HL-60 (cell line): Measurements from ENCODE around the gene SUSD1.

ENCODE experiments used
- DNase-seq, 2 experiments: peaks; one replicate each; pipeline ENCODE4 v3.0.0-alpha.2; 2010 to 2020; ENCODE audit warnings: low read depth in 1 of 2, low spot score in 1 of 2
- H3K27ac ChIP-seq: fragments of 250-450 bp; sonication (Bioruptor Pico); replicated peaks from 2 replicates; pipeline ENCODE4 v1.5.1; 2020; ENCODE audit warnings: mild to moderate bottlenecking, moderate library complexity
- H3K27me3 ChIP-seq: fragments of 250-450 bp; sonication (Bioruptor Pico); 2 replicates; pipeline ENCODE4 v1.5.1; 2021; ENCODE audit warnings: mild to moderate bottlenecking, moderate library complexity; ENCODE audit not compliant: insufficient read depth, poor library complexity, severe bottlenecking
- H3K4me3 ChIP-seq: replicated peaks from 2 replicates; pipeline ENCODE4 v1.5.1; 2011; ENCODE audit warnings: mild to moderate bottlenecking, control low read depth, low read length; ENCODE audit not compliant: insufficient read depth
- GABPA ChIP-seq: IDR thresholded peaks from 2 replicates; pipeline ENCODE4 v1.6.1; 2012; ENCODE audit warnings: low read depth
- POLR2AphosphoS5 ChIP-seq: IDR thresholded peaks from 2 replicates; pipeline ENCODE4 v1.6.1; 2012; ENCODE audit warnings: low read depth
- SPI1 ChIP-seq: IDR thresholded peaks from 2 replicates; pipeline ENCODE4 v1.6.1; 2012; ENCODE audit warnings: low read depth, mild to moderate bottlenecking, borderline replicate concordance
- TF ChIP-seq, protein P1 (sequence below): IDR thresholded peaks from 2 replicates; pipeline ENCODE4 v1.6.1; 2012; ENCODE audit warnings: low read depth; ENCODE audit not compliant: insufficient replicate concordance
- TF ChIP-seq, protein P2 (sequence below): IDR thresholded peaks from one replicate; pipeline ENCODE4 v1.5.1; 2011; ENCODE audit warnings: low read length, control low read depth, inconsistent platforms; ENCODE audit not compliant: insufficient read depth

SUSD1 gene

DNA sequence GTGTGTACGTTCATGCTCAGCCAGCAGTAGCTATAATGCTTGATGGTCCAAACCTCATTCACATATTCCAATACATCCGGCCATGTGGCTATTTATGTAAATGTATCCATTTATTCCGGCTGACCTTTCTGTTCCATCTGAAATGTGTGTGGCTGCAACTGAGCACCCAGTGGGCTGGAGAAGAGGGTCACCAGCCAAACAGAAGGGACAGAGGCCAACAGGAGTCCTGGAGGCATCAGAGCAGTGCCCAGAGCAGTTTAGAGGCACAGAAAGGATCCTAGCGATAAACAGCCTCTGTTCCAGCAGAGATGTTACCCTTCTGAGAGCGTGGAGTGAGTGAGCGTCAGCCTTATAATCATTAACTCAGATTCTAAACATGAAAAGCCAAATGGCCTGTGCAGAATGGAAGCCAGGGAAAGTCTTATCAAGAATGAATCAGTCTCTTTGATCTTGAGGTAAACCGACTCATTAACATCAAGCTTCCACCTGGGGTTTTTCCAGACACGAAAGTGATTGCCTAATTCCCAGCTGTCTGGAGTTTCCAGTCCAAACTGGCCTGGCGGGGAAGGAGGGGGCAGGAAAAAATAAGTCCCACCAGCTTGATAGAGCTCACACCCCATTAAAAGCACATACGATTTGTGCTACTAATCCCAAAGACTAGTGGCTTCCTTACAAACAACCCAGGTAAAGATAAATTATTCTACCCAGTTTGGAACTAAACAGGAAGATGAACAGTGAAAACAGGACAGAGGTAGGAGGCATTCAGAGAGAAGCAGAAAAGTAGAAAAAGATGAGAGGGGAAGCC is 55.7 kb downstream of the SUSD1 start:
- no peak for DNase-seq
- H3K4me3 ChIP-seq = no peak overlapping the region
- TF ChIP-seq SPI1 = no peak
- TF ChIP-seq, protein P1, sequence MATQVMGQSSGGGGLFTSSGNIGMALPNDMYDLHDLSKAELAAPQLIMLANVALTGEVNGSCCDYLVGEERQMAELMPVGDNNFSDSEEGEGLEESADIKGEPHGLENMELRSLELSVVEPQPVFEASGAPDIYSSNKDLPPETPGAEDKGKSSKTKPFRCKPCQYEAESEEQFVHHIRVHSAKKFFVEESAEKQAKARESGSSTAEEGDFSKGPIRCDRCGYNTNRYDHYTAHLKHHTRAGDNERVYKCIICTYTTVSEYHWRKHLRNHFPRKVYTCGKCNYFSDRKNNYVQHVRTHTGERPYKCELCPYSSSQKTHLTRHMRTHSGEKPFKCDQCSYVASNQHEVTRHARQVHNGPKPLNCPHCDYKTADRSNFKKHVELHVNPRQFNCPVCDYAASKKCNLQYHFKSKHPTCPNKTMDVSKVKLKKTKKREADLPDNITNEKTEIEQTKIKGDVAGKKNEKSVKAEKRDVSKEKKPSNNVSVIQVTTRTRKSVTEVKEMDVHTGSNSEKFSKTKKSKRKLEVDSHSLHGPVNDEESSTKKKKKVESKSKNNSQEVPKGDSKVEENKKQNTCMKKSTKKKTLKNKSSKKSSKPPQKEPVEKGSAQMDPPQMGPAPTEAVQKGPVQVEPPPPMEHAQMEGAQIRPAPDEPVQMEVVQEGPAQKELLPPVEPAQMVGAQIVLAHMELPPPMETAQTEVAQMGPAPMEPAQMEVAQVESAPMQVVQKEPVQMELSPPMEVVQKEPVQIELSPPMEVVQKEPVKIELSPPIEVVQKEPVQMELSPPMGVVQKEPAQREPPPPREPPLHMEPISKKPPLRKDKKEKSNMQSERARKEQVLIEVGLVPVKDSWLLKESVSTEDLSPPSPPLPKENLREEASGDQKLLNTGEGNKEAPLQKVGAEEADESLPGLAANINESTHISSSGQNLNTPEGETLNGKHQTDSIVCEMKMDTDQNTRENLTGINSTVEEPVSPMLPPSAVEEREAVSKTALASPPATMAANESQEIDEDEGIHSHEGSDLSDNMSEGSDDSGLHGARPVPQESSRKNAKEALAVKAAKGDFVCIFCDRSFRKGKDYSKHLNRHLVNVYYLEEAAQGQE = no peak
- TF ChIP-seq, protein P2, sequence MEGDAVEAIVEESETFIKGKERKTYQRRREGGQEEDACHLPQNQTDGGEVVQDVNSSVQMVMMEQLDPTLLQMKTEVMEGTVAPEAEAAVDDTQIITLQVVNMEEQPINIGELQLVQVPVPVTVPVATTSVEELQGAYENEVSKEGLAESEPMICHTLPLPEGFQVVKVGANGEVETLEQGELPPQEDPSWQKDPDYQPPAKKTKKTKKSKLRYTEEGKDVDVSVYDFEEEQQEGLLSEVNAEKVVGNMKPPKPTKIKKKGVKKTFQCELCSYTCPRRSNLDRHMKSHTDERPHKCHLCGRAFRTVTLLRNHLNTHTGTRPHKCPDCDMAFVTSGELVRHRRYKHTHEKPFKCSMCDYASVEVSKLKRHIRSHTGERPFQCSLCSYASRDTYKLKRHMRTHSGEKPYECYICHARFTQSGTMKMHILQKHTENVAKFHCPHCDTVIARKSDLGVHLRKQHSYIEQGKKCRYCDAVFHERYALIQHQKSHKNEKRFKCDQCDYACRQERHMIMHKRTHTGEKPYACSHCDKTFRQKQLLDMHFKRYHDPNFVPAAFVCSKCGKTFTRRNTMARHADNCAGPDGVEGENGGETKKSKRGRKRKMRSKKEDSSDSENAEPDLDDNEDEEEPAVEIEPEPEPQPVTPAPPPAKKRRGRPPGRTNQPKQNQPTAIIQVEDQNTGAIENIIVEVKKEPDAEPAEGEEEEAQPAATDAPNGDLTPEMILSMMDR = no peak
- no peak for TF ChIP-seq POLR2AphosphoS5
- no peak for TF ChIP-seq GABPA
- no peaks in the 10 kb centered on the region for H3K27me3 ChIP-seq
- H3K27ac ChIP-seq = no peak overlapping the region

DNA sequence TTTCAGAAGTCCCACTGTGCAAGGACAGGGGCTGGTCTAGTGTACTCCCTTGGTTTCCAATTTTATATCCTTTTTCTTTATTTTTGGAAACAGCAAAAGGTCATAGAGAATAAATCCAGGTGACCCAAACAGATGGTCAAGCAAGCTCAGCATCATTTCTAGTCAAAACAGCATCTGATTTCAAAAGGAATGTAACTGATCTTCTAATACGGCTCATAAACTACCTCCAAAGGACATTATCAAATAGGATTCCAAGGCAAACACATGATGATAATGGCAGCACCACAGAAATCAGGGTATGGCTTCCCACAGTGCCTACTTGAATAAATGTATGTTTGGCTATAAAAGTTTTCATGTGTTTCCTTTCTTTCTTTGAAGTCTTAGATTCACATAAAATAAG is 57.1 kb downstream of the SUSD1 start:
- Histone ChIP-seq H3K4me3 (no peak overlapping the region), H3K27me3 (no peaks in the 10 kb centered on the region), H3K27ac (no peak overlapping the region)
- TF ChIP-seq, protein P2 = no peak
- TF ChIP-seq SPI1 (no peak), GABPA (no peak), POLR2AphosphoS5 (no peak)
- TF ChIP-seq, protein P1 = no peak
- DNase-seq = no peak

DNA sequence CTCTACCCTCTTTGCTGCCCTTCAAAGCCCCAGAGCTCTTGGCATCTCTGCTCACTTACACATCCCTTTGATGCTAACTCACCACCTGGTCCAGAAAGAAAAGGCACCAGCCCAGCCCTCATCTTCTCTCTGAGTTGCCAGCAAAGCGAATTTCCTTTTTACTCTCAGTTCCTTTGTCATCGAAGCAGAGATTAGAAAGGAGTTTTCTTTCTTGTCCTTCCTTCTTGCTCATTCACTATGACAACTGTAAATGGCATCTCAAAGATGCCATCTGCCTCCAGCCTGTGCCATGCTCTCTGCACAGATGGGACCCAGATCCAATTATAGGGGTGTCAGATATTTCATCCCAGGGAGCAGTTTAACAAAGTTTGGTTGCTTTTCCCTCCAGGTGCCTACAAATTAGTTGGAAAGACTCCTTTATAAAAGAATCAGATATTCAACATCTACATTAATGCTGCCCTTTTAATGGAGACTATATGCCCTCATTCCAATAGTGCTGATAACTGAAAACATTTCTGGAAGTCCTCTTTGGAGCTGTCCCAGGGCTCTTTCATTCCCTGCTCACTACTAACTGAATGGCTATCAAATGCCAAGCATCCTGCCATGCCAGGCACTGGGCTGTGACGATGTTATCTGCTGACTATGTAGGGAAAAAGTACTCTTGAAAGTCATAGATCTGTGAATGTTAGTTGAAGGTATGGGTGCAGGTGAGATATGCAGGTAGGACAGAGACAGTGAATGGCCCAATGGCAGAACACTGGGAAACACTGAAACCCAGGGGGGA is 58.9 kb downstream of the SUSD1 start:
- no peak overlapping the region for H3K4me3 ChIP-seq
- TF ChIP-seq, protein P1 = no peak
- no peak for TF ChIP-seq GABPA
- no peak for TF ChIP-seq SPI1
- TF ChIP-seq POLR2AphosphoS5 = no peak
- TF ChIP-seq, protein P2 = no peak

More for the DNA sequence above, 58.9 kb downstream of the SUSD1 start:
- DNase-seq = no peak
- H3K27ac ChIP-seq = no peak overlapping the region
- H3K27me3 ChIP-seq = no peaks in the 10 kb centered on the region
